Measurements from ENCODE around the gene KLHL21. TPM values are rescaled to one million over a fixed set of nuclear protein-coding genes. Genes with fewer than 3 reads are reported as not detected.

The KLHL21 gene
- total and polyA plus RNA-seq, 9 of the 15 experiments (the other 6 are each of a cell fraction or from before 2014, with no cell fraction given), result 2.1 to 42.1 (median 17.5) TPM

DNA sequence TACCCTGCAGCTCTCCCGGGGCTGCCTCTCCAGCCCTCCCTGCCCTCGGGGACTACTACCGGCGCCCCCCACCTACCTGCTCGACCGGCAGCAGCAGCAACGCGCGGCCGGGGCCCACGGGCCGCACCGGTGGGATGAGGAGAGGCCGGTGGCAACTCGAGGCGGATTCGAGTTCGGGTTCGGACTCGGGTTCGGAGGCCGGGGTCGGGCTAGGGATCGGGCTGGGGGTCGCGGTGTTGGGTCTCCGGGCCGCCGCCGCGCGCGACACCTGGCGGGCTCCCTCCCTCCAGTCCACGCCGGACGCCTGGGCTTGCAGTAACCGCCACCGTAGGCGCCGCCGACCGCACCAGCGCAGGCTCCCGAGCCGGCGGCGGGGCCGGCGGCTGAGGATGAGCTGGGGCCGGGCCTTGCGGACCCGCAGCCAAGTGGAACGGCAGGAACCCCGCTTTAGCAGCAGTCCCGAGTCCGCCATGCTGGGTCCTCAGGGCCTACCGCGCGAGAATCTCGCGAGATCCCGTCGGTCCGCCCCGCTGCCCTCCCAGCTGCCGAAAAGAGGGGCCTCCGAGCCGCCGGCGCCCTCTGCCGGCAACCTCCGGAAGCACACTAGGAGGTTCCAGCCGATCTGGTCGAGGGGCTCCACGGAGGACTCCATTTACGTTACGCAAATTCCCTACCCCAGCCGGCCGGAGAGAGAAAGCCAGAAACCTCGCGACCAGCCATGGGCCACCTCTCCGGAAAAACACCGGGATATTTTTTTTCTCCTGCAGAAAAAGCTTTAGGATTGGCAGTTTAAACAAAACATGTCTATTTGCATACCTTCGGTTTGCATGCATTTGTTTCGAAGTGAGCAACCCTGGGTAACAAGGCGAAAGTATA is 48.4 kb downstream of the KLHL21 start, which contains the start of gene NOL9 (continued):
- 0 out of 2 replicates have a peak, but pooled peaks have one; percentile 63 for TF ChIP-seq ZBTB49 (CRISPR knock-in tag; IDR thresholded peaks at IDR 0.05; ENCODE audit: borderline replicate concordance)
- no peak for TF ChIP-seq RBM34 (IDR thresholded peaks at IDR 0.05; ENCODE audit: borderline replicate concordance, insufficient read depth, low read length)
- TF ChIP-seq ZBED1 (IDR thresholded peaks at IDR 0.05), result peak; percentile 43; the same call in 1 of the 2 replicates
- TF ChIP-seq ILK (tag; IDR thresholded peaks at IDR 0.05; ENCODE audit: borderline replicate concordance, low read depth), result no peak
- TF ChIP-seq, protein P1, sequence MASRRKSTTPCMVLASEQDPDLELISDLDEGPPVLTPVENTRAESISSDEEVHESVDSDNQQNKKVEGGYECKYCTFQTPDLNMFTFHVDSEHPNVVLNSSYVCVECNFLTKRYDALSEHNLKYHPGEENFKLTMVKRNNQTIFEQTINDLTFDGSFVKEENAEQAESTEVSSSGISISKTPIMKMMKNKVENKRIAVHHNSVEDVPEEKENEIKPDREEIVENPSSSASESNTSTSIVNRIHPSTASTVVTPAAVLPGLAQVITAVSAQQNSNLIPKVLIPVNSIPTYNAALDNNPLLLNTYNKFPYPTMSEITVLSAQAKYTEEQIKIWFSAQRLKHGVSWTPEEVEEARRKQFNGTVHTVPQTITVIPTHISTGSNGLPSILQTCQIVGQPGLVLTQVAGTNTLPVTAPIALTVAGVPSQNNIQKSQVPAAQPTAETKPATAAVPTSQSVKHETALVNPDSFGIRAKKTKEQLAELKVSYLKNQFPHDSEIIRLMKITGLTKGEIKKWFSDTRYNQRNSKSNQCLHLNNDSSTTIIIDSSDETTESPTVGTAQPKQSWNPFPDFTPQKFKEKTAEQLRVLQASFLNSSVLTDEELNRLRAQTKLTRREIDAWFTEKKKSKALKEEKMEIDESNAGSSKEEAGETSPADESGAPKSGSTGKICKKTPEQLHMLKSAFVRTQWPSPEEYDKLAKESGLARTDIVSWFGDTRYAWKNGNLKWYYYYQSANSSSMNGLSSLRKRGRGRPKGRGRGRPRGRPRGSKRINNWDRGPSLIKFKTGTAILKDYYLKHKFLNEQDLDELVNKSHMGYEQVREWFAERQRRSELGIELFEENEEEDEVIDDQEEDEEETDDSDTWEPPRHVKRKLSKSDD (conservative IDR thresholded peaks at IDR 0.05; ENCODE audit: low read length), result peak; percentile 99
- TF ChIP-seq ZNF445 (CRISPR knock-in tag; IDR thresholded peaks at IDR 0.05; ENCODE audit: low read depth), result no peak
- TF ChIP-seq ZNF175 (CRISPR knock-in tag; IDR thresholded peaks at IDR 0.05; ENCODE audit: low read depth), result no peak
- TF ChIP-seq SMAD2 (IDR thresholded peaks at IDR 0.05; ENCODE audit: low read depth, low read length), result no peak
- no peak for TF ChIP-seq MEIS2 (IDR thresholded peaks at IDR 0.05; ENCODE audit: partially characterized antibody)
- 0 out of 2 replicates have a peak, but pooled peaks have one; percentile 18 for TF ChIP-seq RHOXF2B (CRISPR knock-in tag; conservative IDR thresholded peaks at IDR 0.05)
- TF ChIP-seq XRCC4 (IDR thresholded peaks at IDR 0.05; ENCODE audit: extremely low read depth, insufficient read depth, insufficient read length), result no peak
- TF ChIP-seq, protein P2, sequence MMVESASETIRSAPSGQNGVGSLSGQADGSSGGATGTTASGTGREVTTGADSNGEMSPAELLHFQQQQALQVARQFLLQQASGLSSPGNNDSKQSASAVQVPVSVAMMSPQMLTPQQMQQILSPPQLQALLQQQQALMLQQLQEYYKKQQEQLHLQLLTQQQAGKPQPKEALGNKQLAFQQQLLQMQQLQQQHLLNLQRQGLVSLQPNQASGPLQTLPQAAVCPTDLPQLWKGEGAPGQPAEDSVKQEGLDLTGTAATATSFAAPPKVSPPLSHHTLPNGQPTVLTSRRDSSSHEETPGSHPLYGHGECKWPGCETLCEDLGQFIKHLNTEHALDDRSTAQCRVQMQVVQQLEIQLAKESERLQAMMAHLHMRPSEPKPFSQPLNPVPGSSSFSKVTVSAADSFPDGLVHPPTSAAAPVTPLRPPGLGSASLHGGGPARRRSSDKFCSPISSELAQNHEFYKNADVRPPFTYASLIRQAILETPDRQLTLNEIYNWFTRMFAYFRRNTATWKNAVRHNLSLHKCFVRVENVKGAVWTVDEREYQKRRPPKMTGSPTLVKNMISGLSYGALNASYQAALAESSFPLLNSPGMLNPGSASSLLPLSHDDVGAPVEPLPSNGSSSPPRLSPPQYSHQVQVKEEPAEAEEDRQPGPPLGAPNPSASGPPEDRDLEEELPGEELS (CRISPR knock-in tag; IDR thresholded peaks at IDR 0.05; ENCODE audit: borderline replicate concordance), result no peak; the same call in 1 of the 2 replicates
- TF ChIP-seq MYBL2 (IDR thresholded peaks at IDR 0.05; ENCODE audit: low read depth), result no peak
- TF ChIP-seq MYBL2 (CRISPR knock-in tag; IDR thresholded peaks at IDR 0.05; ENCODE audit: borderline replicate concordance), result no peak
- TF ChIP-seq MAFK (IDR thresholded peaks at IDR 0.05; ENCODE audit: low read length), result no peak
- no peak for TF ChIP-seq PHTF2 (CRISPR knock-in tag; IDR thresholded peaks at IDR 0.05)
- TF ChIP-seq MCM7 (IDR thresholded peaks at IDR 0.05), result no peak
- TF ChIP-seq, protein P3, sequence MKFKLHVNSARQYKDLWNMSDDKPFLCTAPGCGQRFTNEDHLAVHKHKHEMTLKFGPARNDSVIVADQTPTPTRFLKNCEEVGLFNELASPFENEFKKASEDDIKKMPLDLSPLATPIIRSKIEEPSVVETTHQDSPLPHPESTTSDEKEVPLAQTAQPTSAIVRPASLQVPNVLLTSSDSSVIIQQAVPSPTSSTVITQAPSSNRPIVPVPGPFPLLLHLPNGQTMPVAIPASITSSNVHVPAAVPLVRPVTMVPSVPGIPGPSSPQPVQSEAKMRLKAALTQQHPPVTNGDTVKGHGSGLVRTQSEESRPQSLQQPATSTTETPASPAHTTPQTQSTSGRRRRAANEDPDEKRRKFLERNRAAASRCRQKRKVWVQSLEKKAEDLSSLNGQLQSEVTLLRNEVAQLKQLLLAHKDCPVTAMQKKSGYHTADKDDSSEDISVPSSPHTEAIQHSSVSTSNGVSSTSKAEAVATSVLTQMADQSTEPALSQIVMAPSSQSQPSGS (CRISPR knock-in tag; IDR thresholded peaks at IDR 0.05), result no peak; the same call in none of the 2 replicates
